ENCODE results near the gene HSH2D.
"Not testable (repeated sequence)": the region's sequence is repeated elsewhere in the genome, so short reads cannot be mapped to it uniquely, and the experiment has no call there.

The HSH2D gene, protein sequence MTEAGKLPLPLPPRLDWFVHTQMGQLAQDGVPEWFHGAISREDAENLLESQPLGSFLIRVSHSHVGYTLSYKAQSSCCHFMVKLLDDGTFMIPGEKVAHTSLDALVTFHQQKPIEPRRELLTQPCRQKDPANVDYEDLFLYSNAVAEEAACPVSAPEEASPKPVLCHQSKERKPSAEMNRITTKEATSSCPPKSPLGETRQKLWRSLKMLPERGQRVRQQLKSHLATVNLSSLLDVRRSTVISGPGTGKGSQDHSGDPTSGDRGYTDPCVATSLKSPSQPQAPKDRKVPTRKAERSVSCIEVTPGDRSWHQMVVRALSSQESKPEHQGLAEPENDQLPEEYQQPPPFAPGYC

DNA sequence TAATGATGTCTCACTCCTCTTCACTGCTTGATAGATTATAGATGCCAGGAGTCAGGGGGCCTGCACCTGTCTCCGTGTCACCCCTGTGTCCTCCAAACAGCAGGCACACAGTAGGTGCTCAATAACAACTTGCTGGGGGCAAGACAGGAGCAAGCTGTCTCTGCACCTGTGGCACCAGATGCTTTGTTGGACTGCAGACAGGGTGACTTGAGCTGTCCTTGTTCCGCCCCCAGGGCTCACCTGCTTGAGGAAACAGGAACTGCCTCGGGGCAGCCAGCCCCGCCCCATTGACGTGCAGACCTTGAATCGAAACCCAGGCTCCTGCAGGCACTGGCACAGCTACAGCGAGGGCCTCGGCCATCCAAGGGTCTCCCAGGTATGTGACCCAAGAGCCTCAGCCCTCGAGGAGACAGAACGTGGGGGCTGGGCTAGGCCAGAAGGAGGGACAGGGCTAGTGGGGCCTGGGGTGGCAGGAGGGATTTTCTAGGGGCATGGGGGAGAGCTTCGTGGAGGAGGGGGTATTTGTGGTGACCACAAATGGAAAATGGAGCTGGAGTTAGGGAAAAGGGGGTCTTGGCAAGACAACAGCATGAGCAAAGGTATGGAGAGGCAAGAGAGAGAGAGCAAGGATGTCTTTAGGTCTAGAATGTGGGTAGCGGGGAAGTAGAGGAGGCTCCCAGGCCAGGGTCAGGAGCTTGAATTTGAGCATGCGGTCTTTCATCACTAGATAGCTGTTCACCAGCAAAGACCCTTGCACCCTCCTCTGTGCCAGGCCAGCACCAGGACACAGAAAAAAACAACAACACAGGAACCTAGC, at the start of gene HSH2D:
TSS of gene HSH2D (plus strand) at position 287 of the 817 bp plus-strand sequence. CDS start 5,066 bp downstream, outside the sequence.
- DNase-seq, result peak; percentile 81

DNA sequence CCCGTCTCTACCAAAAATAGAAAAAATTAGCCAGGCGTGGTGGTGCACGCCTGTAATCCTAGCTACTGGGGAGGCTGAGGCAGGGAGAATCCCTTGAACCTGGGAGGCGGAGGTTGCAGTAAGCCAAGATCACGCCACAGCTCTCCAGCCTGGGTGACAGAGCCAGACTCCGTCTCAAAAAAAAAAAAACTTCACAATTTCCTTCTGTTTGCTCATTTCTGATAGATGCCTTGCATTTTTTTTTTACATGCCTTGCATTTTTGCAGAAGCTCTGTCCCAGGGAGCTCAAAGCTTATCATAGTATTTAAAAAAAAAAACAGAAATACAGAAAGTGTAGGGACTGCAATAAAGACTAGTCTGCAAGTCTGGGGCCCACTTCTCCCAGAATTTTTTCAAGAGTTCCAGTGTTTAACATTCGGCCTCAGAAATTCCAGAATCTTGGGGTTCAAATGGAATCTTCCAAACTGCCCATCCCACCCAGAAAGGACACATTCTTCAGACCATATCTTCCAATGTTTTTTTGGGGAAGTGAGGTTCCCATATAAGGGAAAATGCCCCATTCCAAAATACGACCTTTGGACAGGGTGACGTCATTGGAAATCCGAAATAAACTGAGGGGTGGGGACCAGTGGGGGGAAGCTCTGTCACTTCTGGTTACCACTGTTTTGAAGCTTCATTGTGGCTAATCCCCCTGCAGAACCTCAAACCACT, 49.0 kb upstream of the HSH2D start:
- no peak for DNase-seq

DNA sequence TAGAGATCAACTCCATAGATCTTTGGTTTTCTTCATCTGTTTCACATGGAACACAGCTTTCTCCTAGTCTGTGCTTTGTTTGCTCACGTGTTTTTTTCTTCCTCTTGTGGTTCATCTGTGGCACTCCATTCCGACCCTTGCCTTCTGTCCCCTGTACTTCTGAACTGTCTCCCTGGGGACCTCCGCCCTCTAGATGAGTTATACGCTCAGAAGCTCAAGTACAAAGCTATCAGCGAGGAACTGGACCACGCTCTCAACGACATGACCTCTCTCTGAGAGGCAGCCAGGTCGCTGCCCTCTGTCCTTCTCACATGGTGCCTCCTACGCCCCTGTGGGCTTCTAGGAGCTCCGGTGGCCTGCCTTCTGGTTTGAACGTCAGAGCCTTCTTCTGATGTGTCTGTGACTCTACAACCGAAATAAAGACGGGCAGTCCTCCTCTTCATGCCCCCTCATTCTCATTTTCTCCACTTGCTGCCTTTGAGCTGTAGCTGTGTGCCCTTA, 48.4 kb upstream of the HSH2D start:
- no peak for DNase-seq

DNA sequence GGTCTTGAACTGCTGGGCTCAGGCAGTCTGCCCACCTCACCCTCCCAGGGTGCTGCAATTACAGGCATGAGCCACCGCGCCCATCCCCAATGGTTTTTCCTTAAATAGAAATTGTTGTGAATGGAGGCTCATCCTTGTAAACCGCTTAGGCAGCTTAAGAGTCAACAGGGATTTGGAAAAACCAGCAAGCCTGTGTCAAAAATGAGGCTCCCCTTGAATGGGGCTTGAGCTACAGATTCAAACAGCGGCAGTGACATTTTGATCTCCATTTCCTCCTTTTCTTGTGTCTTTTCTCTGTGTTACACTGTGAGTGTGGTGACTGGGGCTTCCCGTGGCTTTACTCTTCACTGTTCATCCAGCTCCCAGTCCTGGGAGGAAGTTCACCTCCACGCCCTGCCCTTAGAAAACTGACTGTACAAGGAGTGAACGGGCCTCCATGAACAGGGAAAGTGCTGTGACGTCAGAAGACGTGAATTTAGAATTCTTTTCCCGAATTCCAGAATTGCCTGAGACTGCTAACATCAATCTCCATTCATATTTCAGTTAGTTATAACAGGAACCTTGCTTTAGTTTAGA, 47.1 kb upstream of the HSH2D start:
- no peak for DNase-seq

DNA sequence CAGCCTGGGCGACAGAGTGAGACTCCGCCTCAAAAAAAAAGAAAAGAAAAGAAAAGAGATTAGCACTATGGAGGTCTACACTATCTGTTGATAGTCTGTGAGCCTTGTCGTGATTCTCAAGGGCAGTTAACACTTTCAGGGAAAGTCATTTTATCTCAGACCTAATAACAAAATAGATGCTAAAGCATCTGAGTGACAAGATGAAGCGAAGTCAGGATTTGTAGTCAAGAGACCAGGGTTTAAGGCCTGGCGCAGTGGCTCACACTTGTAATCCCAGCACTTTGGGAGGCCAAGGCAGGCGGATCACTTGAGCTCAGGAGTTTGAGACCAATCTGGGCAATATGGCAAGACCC, 45.1 kb upstream of the HSH2D start:
- no peak for DNase-seq

DNA sequence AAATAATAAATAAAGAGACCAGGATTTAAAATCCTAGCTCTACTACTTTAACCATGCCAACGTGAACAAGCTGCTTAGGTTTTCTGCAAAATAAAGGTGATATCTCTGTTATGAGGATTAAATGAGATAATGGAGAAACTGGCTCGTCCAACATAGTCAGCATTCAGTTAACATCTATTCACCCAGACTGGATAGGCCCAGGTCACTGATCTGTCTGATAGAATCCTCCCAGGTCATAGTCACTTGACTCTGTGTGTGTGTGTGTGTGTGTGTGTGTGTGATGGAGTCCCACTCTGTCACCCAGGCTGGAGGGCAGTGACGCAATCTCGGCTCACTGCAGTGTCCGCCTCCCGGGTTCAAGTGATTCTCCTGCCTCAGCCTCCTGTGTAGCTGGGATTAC, 44.7 kb upstream of the HSH2D start:
- DNase-seq, result no peak

DNA sequence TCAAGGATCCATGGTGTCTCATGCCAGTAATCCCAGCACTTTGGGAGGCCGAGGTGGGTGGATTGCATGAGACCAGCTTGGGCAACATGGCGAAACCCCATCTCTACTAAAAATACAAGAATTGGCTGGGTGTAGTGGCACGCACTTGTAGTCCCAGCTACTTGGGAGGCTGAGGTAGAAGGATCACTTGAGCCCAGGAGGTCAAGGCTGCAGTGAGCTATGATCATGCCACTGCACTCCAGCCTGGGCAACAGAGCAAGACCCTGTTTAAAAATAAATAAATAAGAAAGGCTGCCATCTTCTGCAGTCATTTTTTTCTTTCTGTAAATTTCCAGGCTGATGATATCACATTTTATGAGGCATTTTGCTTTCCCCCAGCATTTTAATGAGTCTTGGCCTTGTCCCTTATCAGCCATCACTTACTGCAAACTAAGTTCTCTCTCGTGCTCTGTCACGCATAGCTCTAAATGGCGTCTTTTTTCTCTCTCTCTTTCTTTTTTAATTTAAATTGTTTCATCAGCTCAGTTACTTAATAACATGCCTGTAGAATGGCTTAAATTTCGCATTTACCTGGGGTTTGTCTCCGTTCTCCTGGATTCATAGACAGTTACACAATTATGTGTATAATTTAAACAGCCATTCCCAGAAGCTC, 44.0 kb upstream of the HSH2D start:
- not testable (repeated sequence) for DNase-seq

DNA sequence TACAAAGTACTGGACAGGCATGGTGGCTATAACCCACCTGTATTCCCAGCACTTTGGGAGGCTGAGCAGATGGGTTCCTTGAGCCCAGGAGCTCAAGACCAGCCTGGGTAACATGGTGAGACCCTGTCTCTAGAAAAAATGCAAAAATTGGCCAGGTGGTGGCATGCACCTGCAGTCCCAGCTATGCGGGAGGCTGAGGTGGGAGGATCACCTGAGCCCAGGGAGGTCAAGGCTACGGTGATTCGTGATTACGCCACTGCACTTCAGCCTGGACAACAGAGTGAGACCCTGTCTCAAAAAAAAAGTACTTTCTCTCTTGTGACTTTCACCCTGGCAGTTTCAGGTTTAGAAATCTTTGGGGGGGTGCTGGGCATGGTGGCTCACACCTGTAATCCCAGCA, 43.0 kb upstream of the HSH2D start:
- DNase-seq, result no peak

DNA sequence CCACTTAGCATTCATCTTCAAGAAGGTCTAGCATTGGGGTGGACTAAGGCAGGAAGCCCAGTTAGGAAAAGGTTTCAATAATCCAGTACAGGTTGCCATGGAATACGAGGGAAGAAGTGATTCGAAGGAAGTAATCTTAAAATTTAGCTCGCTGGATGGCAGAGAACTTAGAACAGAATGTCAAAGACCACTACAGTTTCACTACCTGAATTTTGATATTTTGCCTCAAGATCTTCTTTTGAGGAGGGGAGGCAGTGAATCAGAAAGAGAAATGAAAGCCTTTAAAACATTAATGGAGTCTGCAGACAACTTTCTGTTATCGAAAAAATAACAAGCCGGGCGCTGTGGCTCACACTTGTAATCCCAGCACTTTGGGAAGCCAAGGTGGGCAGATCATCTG, 38.8 kb upstream of the HSH2D start:
- no peak for DNase-seq

DNA sequence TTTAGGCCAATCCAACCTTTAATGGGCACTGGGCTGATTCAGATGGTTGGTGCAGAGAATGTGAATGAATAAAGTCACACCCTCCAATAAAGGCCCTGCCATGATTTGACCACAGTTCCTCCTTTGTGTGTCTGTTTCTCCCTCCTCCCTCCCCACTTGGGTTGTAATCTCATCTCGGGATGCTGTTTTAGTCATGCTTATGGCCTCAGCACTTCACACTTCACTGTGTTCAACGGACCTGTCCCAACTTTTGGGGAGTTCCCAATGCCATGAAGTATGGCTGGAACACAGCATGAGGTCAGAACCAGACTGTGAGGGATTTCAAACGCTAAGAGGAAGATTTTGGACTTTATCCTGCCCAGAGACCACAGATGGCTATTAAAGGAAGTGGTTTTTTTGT, 37.4 kb upstream of the HSH2D start:
- no peak for DNase-seq

DNA sequence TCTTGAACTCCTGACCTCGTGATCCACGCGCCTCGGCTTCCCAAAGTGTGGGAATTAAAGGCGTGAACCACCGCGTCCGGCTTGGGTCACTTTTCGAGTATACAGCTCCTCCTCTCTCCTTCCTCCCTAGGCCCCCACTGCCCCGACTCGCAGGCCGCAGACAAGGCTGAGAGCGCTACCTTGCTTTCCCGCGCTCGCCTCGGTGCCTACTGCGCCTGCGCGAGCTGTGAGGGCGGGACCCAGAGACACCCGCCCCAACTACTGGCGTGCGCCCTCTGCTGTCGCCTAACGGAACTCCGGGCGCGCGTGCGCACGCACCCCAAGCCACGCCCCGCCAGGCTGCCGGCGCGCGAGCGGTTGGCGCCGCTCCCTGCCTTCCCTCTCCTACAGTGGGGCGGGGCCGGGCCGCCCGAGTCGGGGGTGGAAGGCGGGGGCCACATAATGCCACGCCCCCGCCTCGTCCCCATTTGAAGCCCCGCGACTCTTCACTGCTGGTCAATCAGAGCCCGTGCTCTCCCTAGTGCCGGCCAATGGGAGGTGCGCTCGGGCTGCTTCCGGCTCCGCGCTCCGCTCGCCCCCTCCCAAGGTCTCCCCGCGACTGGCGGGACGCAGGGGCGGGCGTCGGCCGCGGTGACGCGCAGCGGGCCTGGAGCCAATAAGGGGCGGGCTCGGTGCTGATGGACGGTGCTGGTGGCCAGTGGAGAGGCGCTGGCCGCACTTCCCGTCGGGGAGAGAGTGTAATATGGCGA, 32.2 kb upstream of the HSH2D start, which contains the start of gene RAB8A:
TSS of gene RAB8A (plus strand) at position 730 of the 749 bp plus-strand sequence. CDS start at position 743, 13 bp downstream.
- DNase-seq, result peak; percentile 98

DNA sequence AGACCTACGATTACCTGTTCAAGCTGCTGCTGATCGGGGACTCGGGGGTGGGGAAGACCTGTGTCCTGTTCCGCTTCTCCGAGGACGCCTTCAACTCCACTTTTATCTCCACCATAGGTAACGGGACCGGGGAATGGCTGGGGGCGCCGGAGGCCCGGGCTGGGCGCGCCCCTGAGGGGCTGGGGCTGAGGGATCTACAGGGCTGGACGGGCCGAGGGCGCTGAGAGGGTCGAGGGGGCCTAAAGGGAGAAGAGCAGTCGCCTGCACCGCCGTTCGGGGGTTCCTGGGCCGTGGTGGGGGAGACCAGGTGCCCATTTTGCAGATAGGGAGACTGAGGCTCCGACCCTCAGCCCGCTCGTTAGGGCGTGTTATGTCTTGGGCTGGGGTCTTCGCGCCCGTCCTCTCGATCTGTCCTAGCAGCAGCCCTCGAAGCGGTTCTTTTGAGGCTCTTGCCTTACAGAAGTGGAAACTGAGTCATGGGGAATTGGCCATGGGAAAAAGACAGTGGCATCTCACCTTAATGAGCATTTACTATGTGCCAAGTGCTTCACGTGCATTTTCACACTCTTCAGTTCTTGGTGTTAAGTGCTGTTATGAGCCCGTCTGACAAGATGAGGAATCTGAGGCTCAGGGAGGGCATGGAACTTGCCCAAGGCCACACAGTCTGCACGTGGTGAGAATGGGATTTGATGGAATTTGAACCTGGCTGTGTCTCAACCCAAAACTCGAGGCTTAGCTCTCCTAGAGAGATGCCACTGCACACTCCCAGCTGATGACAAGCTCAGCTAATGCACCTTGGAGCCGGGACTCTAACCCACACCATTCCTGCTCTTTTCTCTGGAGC, 31.4 kb upstream of the HSH2D start:
- DNase-seq, result no peak

DNA sequence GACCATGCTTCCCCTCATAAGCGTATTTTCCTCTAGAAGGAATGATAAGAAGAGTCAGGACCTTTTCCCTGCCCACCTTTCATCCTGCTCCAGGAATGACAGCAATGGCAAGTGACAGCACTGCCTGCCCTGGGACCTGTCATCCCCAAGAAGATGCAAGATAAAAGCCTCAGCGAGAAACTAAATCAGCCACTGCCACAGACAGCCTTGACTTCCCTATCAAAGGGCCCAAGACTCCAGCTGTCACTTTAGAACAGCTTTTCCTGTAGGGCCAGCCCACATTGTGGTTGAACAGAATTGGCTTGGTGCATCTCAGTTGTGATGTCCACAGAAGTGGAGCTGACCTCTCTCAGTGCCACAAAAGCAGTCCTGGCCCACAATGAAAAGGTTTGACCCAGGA, 30.7 kb upstream of the HSH2D start:
- DNase-seq, result no peak

DNA sequence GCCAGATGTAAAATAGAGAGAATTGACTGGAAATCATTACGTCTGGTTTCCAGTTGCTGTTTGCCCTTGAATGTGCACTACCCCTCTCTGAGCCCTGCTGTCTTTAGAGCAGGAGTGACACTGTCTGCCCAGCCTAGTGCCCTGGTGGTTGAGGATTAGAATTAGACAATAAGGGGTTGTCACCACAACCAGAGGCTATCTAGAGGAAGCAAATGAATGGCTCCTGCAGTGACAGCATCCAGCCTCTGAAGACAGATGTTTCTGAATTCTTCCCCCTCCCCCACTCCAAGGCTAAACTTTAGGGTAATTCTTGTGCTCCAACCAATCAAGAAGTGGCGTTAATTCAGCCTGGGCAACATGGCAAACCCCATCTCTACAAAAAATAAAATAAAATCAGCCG, 29.8 kb upstream of the HSH2D start:
- DNase-seq, result no peak

DNA sequence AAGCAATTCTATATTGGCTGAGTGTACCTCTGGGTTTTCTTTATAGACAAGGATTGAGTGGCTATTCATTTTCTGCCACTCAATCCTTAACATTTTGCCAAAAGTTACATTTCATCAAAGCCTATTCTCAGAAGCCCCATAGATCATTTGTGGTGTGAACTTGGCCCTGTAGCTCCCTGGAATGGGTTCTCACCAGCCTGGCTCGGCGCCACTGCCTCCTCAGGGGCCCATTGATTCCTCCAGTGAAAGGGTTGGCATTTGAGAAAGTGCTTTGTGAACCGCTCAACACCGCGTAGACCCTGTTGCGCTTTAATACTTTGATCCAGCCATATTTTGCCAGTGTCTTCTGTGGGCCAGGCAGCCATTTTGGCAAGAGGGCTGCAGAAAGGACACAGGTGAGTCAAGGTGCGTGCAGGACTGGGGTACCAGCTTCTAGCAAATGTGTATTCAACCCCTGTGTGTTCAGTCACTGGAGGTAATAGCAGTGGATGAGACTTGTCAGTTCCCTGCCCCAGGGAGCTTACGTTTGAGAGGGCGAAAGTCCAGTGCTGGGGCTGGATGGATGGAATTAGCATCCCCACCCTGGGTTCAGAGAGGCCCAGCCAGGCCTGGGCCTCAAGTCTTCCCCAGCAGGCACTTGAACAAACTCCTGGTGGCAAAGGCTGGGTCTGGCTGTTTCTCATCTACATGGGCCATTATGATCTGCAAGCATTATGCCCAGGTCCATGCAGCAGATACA, 28.0 kb upstream of the HSH2D start:
- no peak for DNase-seq

DNA sequence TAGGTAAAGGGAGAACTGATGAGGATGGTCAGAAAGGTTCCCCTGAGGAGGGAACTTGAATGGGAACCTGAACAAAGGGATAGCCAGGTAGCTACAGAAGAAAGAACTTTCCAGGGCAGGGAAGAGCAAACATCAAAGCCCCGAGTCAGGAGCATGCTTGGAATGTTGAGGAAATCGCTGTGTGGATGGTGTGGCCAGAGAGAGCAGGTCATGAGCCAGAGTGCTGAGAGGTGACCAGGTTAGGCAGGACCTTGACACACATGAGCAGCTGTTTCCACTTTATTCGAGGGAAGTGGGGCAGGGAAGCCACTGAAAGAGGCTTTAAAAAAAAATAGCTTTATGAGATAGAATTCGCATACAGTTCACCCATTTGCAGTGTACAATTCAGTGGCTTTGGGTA, 27.4 kb upstream of the HSH2D start:
- no peak for DNase-seq

DNA sequence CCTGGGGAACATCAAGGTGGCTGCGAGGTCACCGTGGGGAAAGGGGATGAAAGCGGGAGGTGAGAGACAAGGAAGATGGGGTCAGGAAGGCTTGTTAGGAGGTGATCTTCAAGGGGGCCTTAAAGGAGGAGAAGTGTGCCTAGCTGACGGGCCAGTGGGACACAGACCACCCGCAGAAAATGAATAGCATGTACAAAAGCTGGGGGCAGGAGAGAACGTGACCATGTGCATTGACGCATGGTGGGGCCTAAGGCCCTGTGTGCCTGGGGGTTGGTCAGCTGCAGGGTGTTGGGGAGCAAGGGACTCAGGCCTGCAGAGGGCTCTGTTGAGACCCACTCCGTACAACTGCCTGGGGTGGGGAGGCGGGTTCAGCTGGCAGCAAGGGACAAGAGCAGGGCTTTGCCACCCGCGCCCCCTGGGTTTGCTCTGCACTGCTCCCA, 25.9 kb upstream of the HSH2D start:
- DNase-seq, result no peak

DNA sequence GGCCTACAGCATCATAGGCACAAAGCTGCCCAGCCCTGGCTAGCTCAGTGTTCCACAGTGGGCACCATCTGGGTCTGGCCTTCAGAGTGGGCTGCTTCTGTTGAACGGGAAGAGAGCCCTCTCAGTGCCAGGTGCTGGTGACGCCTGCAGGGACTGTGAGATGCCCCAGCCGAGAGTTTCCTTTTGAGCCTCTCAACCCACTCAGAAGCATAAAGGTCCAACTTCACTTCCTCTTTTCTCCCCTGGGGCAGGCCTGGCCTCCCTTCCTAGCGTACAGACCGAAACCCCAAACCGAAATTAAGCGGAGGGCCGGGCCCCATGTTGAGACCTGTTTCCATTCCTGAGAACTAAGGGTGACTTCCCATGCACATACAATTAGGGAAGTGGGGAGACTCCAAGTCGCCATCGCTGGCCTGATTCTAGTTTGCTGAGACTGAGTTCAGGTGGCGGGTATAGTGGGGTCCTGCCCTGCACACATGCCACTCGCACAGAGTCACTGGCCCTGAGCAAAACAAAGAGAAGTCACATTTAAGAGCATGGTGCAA, 24.9 kb upstream of the HSH2D start:
- no peak for DNase-seq

DNA sequence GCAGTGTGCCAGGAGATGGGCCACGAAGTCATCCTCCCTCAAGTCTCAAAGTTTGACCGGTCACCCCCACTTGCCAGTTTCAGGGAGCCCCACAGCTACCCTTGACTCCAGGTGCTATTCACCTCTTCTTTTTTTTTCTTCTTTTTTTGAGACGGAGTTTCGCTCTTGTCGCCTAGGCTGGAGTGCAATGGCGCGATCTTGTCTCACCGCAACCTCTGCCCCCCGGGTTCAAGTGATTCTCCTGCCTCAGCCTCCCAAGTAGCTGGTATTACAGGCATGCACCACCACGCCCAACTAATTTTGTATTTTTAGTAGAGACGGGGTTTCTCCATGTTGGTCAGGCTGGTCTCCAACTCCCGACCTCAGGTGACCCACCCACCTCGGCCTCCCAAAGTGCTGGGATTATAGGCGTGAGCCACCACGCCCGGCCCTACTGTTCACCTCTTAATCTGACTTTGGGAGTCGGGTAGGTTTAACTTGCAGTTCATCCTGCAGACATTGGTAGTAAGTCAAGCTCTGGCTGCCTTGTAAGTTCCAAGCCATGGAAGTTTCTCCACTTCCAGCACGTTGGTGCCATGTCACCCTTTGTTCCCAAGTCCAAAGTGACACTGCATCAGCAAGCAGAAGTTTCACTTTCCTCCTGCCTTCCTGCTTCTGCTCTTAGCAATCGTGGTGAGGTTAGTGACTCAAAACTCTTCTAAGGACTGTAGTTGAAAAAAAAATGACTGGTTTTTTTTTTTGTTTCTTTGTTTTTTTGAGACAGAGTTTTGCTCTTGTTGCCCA, 24.2 kb upstream of the HSH2D start:
- DNase-seq, result not testable (repeated sequence)

Data from DMS79 (cell line).